ENCODE results near the gene FOXG1.

DNA sequence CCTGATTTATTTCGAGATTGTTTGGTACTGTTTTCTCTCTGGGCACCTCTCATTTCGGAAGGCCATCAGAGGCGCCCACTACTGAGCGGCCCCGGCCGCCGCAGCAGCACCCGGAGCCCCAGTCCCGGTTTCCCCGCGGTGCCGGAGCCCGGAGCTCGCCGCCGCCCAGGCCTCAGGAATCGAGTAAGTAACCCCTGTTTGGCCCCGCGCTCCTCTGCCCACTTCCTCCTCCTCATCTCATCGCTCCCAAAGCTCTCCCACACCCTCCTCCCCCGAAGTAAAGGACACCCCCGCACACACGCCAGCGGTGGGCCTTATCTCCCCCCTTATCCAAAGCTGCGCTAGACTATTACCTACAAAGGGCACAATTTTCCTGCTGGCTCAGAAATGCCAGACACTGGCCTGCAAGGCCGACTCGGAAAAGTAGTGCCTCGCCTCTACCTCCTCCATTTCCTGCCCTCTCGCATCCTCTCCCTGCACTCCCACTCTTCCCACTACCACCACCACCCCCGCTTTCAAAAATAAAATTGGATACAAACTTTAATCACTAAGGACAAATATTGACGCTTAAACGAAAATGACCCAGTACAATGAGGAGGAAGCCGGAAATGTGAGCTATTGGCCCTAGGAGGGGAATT lies 637 bp upstream of the FOXG1 start:
- TF ChIP-seq CHD1 (IDR thresholded peaks at IDR 0.05; ENCODE audit: low read depth, low read length) = no peak
- TF ChIP-seq, protein P1, sequence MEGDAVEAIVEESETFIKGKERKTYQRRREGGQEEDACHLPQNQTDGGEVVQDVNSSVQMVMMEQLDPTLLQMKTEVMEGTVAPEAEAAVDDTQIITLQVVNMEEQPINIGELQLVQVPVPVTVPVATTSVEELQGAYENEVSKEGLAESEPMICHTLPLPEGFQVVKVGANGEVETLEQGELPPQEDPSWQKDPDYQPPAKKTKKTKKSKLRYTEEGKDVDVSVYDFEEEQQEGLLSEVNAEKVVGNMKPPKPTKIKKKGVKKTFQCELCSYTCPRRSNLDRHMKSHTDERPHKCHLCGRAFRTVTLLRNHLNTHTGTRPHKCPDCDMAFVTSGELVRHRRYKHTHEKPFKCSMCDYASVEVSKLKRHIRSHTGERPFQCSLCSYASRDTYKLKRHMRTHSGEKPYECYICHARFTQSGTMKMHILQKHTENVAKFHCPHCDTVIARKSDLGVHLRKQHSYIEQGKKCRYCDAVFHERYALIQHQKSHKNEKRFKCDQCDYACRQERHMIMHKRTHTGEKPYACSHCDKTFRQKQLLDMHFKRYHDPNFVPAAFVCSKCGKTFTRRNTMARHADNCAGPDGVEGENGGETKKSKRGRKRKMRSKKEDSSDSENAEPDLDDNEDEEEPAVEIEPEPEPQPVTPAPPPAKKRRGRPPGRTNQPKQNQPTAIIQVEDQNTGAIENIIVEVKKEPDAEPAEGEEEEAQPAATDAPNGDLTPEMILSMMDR (conservative IDR thresholded peaks at IDR 0.05; ENCODE audit: low read depth, low read length) = no peak
- no peak for TF ChIP-seq MAFK (IDR thresholded peaks at IDR 0.05; ENCODE audit: low read depth, low read length)
- no peak for TF ChIP-seq RAD21 (IDR thresholded peaks at IDR 0.05; ENCODE audit: low read length)
- TF ChIP-seq POLR2A (IDR thresholded peaks at IDR 0.05; ENCODE audit: low read depth, low read length) = no peak
- no peak for TF ChIP-seq CEBPB (IDR thresholded peaks at IDR 0.05; ENCODE audit: low read depth, low read length)
- TF ChIP-seq MAZ (IDR thresholded peaks at IDR 0.05; ENCODE audit: borderline replicate concordance, low read depth, low read length) = no peak
- no peak for TF ChIP-seq SMC3 (IDR thresholded peaks at IDR 0.05; ENCODE audit: low read depth, low read length)
- TF ChIP-seq, protein P2, sequence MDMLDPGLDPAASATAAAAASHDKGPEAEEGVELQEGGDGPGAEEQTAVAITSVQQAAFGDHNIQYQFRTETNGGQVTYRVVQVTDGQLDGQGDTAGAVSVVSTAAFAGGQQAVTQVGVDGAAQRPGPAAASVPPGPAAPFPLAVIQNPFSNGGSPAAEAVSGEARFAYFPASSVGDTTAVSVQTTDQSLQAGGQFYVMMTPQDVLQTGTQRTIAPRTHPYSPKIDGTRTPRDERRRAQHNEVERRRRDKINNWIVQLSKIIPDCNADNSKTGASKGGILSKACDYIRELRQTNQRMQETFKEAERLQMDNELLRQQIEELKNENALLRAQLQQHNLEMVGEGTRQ (IDR thresholded peaks at IDR 0.05; ENCODE audit: low read depth, low read length) = no peak
- TF ChIP-seq MXI1 (IDR thresholded peaks at IDR 0.05; ENCODE audit: borderline replicate concordance, low read depth, low read length) = no peak
